ENCODE data around the gene DYTN. TPM values are rescaled to one million over a fixed set of nuclear protein-coding genes. Genes with fewer than 3 reads are reported as not detected.
A peak's percentile ranks its signal among the peaks of the same experiment; 100 is the strongest.

The DYTN gene
- total RNA-seq, 2 experiments from 2014 or later = not detected

- H3K4me1 Mint-ChIP-seq (ENCODE audit: low read depth) = peaks cover 3% of the 10 kb centered on the region
- no peak overlapping the region for H3K27ac Mint-ChIP-seq
- no peaks in the 10 kb centered on the region for H3K36me3 Mint-ChIP-seq (ENCODE audit: low read depth)
- no peak overlapping the region for H3K4me3 Mint-ChIP-seq
- no peaks in the 10 kb centered on the region for H3K9me3 Mint-ChIP-seq (ENCODE audit: insufficient read depth)
- H3K27me3 Mint-ChIP-seq (ENCODE audit: low read depth) = peaks cover 4% of the 10 kb centered on the region
- POLR2A ChIA-PET = no interaction called here
- CTCF ChIA-PET = interaction anchor here (0.8 to 3.1 kb wide), 3 partner anchors 89 to 781 kb away, joined by 3 to 13 read pairs (median 7); no protein-coding TSS in a partner anchor
- peak; percentile 55 for ATAC-seq
- DNase-seq = peak; percentile 55
These were observed 24.6 kb downstream of the DYTN start for GRCh38 chr2:206693399-206694137.

GRCh38 chr2:206692971-206693370, 25.2 kb downstream of the DYTN start:
- H3K9me3 Mint-ChIP-seq (ENCODE audit: insufficient read depth) = no peaks in the 10 kb centered on the region

GRCh38 chr2:206688990-206689389, 29.2 kb downstream of the DYTN start:
- Mint-ChIP-seq H3K4me1 (ENCODE audit: low read depth) (peaks cover 3% of the 10 kb centered on the region), H3K9me3 (ENCODE audit: insufficient read depth) (no peaks in the 10 kb centered on the region), H3K36me3 (ENCODE audit: low read depth) (no peaks in the 10 kb centered on the region), H3K27ac (no peak overlapping the region), H3K27me3 (ENCODE audit: low read depth) (peaks cover 5% of the 10 kb centered on the region), H3K4me3 (no peak overlapping the region)
- DNase-seq (no peak), ATAC-seq (no peak)
- CTCF ChIA-PET = interaction anchor here (1.1 to 1.2 kb wide), 2 partner anchors 93 to 787 kb away, joined by 3 read pairs; no protein-coding TSS in a partner anchor
- POLR2A ChIA-PET = interaction anchor here (0.6 kb wide), 1 partner anchor 1691 kb away, joined by 4 read pairs; no protein-coding TSS in a partner anchor

More at GRCh38 chr2:206692971-206693370, 25.2 kb downstream of the DYTN start:
- no peak for DNase-seq
- Mint-ChIP-seq H3K36me3 (ENCODE audit: low read depth) (no peaks in the 10 kb centered on the region), H3K27ac (no peak overlapping the region), H3K4me3 (no peak overlapping the region), H3K27me3 (ENCODE audit: low read depth) (peaks cover 7% of the 10 kb centered on the region), H3K4me1 (ENCODE audit: low read depth) (peaks cover 3% of the 10 kb centered on the region)
- ChIA-PET POLR2A (no interaction called here), CTCF (no interaction called here)
- no peak for ATAC-seq

- no peaks in the 10 kb centered on the region for H3K36me3 Mint-ChIP-seq (ENCODE audit: low read depth)
- H3K27me3 Mint-ChIP-seq (ENCODE audit: low read depth) = peaks cover 5% of the 10 kb centered on the region
- POLR2A ChIA-PET = interaction anchor here (0.6 kb wide), 1 partner anchor 1691 kb away, joined by 4 read pairs; no protein-coding TSS in a partner anchor
- no peak for ATAC-seq
- CTCF ChIA-PET = interaction anchor here (1.0 to 1.1 kb wide), 2 partner anchors 92 to 788 kb away, joined by 3 read pairs; no protein-coding TSS in a partner anchor
- H3K4me1 Mint-ChIP-seq (ENCODE audit: low read depth) = peaks cover 3% of the 10 kb centered on the region
- no peak overlapping the region for H3K27ac Mint-ChIP-seq
- no peak overlapping the region for H3K4me3 Mint-ChIP-seq
- no peaks in the 10 kb centered on the region for H3K9me3 Mint-ChIP-seq (ENCODE audit: insufficient read depth)
- DNase-seq = no peak
These were observed 29.7 kb downstream of the DYTN start for GRCh38 chr2:206688453-206688852.

- ATAC-seq = no peak
- Mint-ChIP-seq H3K27ac (no peak overlapping the region), H3K36me3 (ENCODE audit: low read depth) (no peaks in the 10 kb centered on the region), H3K27me3 (ENCODE audit: low read depth) (peaks cover 14% of the 10 kb centered on the region), H3K4me3 (no peak overlapping the region), H3K4me1 (ENCODE audit: low read depth) (no peaks in the 10 kb centered on the region), H3K9me3 (ENCODE audit: insufficient read depth) (no peaks in the 10 kb centered on the region)
- no peak for DNase-seq
- ChIA-PET POLR2A (no interaction called here), CTCF (no interaction called here)
These were observed 34.6 kb downstream of the DYTN start for GRCh38 chr2:206683546-206683945.

- DNase-seq (no peak), ATAC-seq (no peak)
- H3K4me3 Mint-ChIP-seq = no peak overlapping the region
- ChIA-PET POLR2A (no interaction called here), CTCF (no interaction called here)
- H3K4me1 Mint-ChIP-seq (ENCODE audit: low read depth) = no peaks in the 10 kb centered on the region
- H3K36me3 Mint-ChIP-seq (ENCODE audit: low read depth) = no peaks in the 10 kb centered on the region
- H3K9me3 Mint-ChIP-seq (ENCODE audit: insufficient read depth) = no peaks in the 10 kb centered on the region
- peaks cover 5% of the 10 kb centered on the region for H3K27me3 Mint-ChIP-seq (ENCODE audit: low read depth)
- H3K27ac Mint-ChIP-seq = no peak overlapping the region
These were observed 47.5 kb downstream of the DYTN start for GRCh38 chr2:206670531-206671319.

- DNase-seq (no peak), ATAC-seq (no peak)
- no peaks in the 10 kb centered on the region for H3K4me1 Mint-ChIP-seq (ENCODE audit: low read depth)
- peaks cover 6% of the 10 kb centered on the region for H3K27me3 Mint-ChIP-seq (ENCODE audit: low read depth)
- no peaks in the 10 kb centered on the region for H3K9me3 Mint-ChIP-seq (ENCODE audit: insufficient read depth)
- POLR2A ChIA-PET = no interaction called here
- H3K36me3 Mint-ChIP-seq (ENCODE audit: low read depth) = no peaks in the 10 kb centered on the region
- H3K27ac Mint-ChIP-seq = no peak overlapping the region
- no peak overlapping the region for H3K4me3 Mint-ChIP-seq
- CTCF ChIA-PET = no interaction called here
These were observed 52.9 kb downstream of the DYTN start for GRCh38 chr2:206665251-206665650.

GRCh38 chr2:206657087-206657486, 61.1 kb downstream of the DYTN start:
- no peaks in the 10 kb centered on the region for H3K27me3 Mint-ChIP-seq (ENCODE audit: low read depth)
- ATAC-seq = no peak

GRCh38 chr2:206647985-206648384, 70.2 kb downstream of the DYTN start:
- Mint-ChIP-seq H3K27ac (no peak overlapping the region), H3K4me1 (ENCODE audit: low read depth) (no peaks in the 10 kb centered on the region), H3K36me3 (ENCODE audit: low read depth) (no peaks in the 10 kb centered on the region), H3K27me3 (ENCODE audit: low read depth) (no peaks in the 10 kb centered on the region), H3K9me3 (ENCODE audit: insufficient read depth) (no peaks in the 10 kb centered on the region), H3K4me3 (no peak overlapping the region)
- ATAC-seq = no peak
- POLR2A ChIA-PET = no interaction called here
- CTCF ChIA-PET = no interaction called here
- DNase-seq = no peak

More at GRCh38 chr2:206657087-206657486, 61.1 kb downstream of the DYTN start:
- Mint-ChIP-seq H3K27ac (no peak overlapping the region), H3K4me1 (ENCODE audit: low read depth) (no peaks in the 10 kb centered on the region), H3K4me3 (no peak overlapping the region), H3K9me3 (ENCODE audit: insufficient read depth) (no peaks in the 10 kb centered on the region), H3K36me3 (ENCODE audit: low read depth) (no peaks in the 10 kb centered on the region)
- DNase-seq = no peak
- CTCF ChIA-PET = no interaction called here
- POLR2A ChIA-PET = no interaction called here

GRCh38 chr2:206642075-206643025, 75.8 kb downstream of the DYTN start, which contains the start of gene FAM237A:
FAM237A (plus strand) TSS chr2:206642487; CDS start chr2:206644237, 1,750 bp downstream.
- Mint-ChIP-seq H3K27me3 (ENCODE audit: low read depth) (no peaks in the 10 kb centered on the region), H3K4me1 (ENCODE audit: low read depth) (no peaks in the 10 kb centered on the region), H3K27ac (no peak within 1 kb of the TSS), H3K9me3 (ENCODE audit: insufficient read depth) (no peaks in the 10 kb centered on the region), H3K36me3 (ENCODE audit: low read depth) (no peaks in the 10 kb centered on the region), H3K4me3 (no peak within 1 kb of the TSS)
- ChIA-PET CTCF (no interaction called here), POLR2A (no interaction called here)
- ATAC-seq = peak; percentile 61
- peak; percentile 51 for DNase-seq

GRCh38 chr2:206641226-206641625, 77.0 kb downstream of the DYTN start:
- Mint-ChIP-seq H3K36me3 (ENCODE audit: low read depth) (no peaks in the 10 kb centered on the region), H3K4me1 (ENCODE audit: low read depth) (no peaks in the 10 kb centered on the region), H3K9me3 (ENCODE audit: insufficient read depth) (no peaks in the 10 kb centered on the region), H3K27me3 (ENCODE audit: low read depth) (no peaks in the 10 kb centered on the region), H3K27ac (no peak overlapping the region), H3K4me3 (no peak overlapping the region)
- ChIA-PET POLR2A (no interaction called here), CTCF (no interaction called here)
- DNase-seq (no peak), ATAC-seq (no peak)

All from activated CD8-positive, alpha-beta T cell treated with anti-CD3 and anti-CD28 coated beads, Interleukin-2, amount 10 ng/mL, durations not matched to agents 7 days and 5 days (primary cell).